ENCODE data around the gene MAZ. TPM values are rescaled to one million over a fixed set of nuclear protein-coding genes. Genes with fewer than 3 reads are reported as not detected.
A peak's percentile ranks its signal among the peaks of the same experiment; 100 is the strongest.

Gene MAZ
- total and polyA plus RNA-seq, 2 of the 13 experiments (the other 11 are each of a cell fraction or from before 2014, with no cell fraction given), result 203 to 277 TPM

DNA sequence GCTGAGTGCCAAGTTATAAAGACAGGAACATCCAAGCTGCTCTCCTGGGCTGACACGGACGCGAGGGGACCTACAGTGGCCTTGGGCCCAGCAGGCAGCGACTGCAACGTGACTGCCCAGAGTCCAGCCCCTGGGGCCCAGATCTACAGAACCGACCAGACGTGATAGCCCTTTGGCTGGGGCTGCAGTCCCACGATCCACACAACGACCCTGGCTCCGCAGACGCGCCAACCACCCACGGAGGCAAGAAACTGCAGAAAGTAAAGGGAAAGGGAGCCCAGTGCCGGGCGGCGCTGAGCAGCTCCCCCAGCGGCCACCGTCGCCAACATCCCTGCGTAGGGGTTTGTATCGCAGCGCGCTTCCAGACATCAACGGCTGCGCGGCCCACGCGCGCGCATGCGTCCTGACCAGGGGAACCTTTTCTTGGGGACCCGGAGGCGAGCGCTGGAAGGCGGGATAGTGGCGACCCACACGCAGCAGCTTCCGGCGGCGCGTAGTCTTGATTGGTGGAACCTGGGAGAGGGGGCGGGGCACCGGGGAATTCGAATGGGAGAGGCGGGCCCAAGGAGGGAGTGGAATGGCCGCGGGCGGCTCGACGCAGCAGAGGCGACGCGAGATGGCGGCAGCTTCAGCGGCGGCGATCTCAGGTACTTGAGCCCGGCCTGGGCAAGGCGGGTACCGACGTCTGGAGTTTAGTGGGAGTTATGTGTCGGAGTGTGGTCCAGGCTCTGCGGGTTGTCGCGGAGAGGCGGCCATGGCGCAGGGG, 16.0 kb upstream of the MAZ start, which contains the start of gene KIF22 (continued):
- TF ChIP-seq HCFC1 (IDR thresholded peaks at IDR 0.05; ENCODE audit: low read depth, low read length), result peak; percentile 70
- TF ChIP-seq ZNF672 (CRISPR knock-in tag; IDR thresholded peaks at IDR 0.05), result no peak
- TF ChIP-seq, protein P1, sequence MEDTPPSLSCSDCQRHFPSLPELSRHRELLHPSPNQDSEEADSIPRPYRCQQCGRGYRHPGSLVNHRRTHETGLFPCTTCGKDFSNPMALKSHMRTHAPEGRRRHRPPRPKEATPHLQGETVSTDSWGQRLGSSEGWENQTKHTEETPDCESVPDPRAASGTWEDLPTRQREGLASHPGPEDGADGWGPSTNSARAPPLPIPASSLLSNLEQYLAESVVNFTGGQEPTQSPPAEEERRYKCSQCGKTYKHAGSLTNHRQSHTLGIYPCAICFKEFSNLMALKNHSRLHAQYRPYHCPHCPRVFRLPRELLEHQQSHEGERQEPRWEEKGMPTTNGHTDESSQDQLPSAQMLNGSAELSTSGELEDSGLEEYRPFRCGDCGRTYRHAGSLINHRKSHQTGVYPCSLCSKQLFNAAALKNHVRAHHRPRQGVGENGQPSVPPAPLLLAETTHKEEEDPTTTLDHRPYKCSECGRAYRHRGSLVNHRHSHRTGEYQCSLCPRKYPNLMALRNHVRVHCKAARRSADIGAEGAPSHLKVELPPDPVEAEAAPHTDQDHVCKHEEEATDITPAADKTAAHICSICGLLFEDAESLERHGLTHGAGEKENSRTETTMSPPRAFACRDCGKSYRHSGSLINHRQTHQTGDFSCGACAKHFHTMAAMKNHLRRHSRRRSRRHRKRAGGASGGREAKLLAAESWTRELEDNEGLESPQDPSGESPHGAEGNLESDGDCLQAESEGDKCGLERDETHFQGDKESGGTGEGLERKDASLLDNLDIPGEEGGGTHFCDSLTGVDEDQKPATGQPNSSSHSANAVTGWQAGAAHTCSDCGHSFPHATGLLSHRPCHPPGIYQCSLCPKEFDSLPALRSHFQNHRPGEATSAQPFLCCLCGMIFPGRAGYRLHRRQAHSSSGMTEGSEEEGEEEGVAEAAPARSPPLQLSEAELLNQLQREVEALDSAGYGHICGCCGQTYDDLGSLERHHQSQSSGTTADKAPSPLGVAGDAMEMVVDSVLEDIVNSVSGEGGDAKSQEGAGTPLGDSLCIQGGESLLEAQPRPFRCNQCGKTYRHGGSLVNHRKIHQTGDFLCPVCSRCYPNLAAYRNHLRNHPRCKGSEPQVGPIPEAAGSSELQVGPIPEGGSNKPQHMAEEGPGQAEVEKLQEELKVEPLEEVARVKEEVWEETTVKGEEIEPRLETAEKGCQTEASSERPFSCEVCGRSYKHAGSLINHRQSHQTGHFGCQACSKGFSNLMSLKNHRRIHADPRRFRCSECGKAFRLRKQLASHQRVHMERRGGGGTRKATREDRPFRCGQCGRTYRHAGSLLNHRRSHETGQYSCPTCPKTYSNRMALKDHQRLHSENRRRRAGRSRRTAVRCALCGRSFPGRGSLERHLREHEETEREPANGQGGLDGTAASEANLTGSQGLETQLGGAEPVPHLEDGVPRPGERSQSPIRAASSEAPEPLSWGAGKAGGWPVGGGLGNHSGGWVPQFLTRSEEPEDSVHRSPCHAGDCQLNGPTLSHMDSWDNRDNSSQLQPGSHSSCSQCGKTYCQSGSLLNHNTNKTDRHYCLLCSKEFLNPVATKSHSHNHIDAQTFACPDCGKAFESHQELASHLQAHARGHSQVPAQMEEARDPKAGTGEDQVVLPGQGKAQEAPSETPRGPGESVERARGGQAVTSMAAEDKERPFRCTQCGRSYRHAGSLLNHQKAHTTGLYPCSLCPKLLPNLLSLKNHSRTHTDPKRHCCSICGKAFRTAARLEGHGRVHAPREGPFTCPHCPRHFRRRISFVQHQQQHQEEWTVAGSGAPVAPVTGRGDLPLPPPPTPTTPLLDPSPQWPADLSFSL (CRISPR knock-in tag; IDR thresholded peaks at IDR 0.05), result no peak
- peak; percentile 64; the same call in 1 of the 2 replicates for TF ChIP-seq ZNF30 (CRISPR knock-in tag; IDR thresholded peaks at IDR 0.05)
- TF ChIP-seq ZNF639 (CRISPR knock-in tag; conservative IDR thresholded peaks at IDR 0.05), result peak; percentile 74
- TF ChIP-seq HOXA5 (CRISPR knock-in tag; IDR thresholded peaks at IDR 0.05), result peak; percentile 93; the same call in 1 of the 2 replicates
- TF ChIP-seq MIER2 (CRISPR knock-in tag; IDR thresholded peaks at IDR 0.05), result peak; percentile 78; the same call in 1 of the 2 replicates
- TF ChIP-seq, protein P2, sequence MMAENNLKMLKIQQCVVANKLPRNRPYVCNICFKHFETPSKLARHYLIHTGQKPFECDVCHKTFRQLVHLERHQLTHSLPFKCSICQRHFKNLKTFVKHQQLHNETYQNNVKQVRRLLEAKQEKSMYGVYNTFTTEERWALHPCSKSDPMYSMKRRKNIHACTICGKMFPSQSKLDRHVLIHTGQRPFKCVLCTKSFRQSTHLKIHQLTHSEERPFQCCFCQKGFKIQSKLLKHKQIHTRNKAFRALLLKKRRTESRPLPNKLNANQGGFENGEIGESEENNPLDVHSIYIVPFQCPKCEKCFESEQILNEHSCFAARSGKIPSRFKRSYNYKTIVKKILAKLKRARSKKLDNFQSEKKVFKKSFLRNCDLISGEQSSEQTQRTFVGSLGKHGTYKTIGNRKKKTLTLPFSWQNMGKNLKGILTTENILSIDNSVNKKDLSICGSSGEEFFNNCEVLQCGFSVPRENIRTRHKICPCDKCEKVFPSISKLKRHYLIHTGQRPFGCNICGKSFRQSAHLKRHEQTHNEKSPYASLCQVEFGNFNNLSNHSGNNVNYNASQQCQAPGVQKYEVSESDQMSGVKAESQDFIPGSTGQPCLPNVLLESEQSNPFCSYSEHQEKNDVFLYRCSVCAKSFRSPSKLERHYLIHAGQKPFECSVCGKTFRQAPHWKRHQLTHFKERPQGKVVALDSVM (CRISPR knock-in tag; IDR thresholded peaks at IDR 0.05), result peak; percentile 83
- peak; percentile 85; the same call in 1 of the 2 replicates for TF ChIP-seq ZFP41 (CRISPR knock-in tag; IDR thresholded peaks at IDR 0.05; ENCODE audit: borderline replicate concordance)
- TF ChIP-seq, protein P3, sequence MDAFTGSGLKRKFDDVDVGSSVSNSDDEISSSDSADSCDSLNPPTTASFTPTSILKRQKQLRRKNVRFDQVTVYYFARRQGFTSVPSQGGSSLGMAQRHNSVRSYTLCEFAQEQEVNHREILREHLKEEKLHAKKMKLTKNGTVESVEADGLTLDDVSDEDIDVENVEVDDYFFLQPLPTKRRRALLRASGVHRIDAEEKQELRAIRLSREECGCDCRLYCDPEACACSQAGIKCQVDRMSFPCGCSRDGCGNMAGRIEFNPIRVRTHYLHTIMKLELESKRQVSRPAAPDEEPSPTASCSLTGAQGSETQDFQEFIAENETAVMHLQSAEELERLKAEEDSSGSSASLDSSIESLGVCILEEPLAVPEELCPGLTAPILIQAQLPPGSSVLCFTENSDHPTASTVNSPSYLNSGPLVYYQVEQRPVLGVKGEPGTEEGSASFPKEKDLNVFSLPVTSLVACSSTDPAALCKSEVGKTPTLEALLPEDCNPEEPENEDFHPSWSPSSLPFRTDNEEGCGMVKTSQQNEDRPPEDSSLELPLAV (CRISPR knock-in tag; conservative IDR thresholded peaks at IDR 0.05; ENCODE audit: low read depth), result no peak
- TF ChIP-seq, protein P4, sequence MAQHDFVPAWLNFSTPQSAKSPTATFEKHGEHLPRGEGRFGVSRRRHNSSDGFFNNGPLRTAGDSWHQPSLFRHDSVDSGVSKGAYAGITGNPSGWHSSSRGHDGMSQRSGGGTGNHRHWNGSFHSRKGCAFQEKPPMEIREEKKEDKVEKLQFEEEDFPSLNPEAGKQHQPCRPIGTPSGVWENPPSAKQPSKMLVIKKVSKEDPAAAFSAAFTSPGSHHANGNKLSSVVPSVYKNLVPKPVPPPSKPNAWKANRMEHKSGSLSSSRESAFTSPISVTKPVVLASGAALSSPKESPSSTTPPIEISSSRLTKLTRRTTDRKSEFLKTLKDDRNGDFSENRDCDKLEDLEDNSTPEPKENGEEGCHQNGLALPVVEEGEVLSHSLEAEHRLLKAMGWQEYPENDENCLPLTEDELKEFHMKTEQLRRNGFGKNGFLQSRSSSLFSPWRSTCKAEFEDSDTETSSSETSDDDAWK (CRISPR knock-in tag; IDR thresholded peaks at IDR 0.05), result no peak
- TF ChIP-seq, protein P5, sequence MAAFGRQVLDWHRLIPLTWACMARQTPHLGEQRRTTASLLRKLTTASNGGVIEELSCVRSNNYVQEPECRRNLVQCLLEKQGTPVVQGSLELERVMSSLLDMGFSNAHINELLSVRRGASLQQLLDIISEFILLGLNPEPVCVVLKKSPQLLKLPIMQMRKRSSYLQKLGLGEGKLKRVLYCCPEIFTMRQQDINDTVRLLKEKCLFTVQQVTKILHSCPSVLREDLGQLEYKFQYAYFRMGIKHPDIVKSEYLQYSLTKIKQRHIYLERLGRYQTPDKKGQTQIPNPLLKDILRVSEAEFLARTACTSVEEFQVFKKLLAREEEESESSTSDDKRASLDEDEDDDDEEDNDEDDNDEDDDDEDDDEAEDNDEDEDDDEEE (CRISPR knock-in tag; IDR thresholded peaks at IDR 0.05), result peak; percentile 29; the same call in 1 of the 2 replicates
- peak; percentile 82; the same call in 1 of the 2 replicates for TF ChIP-seq AHR (CRISPR knock-in tag; IDR thresholded peaks at IDR 0.05)
- peak; percentile 74; the same call in 1 of the 2 replicates for TF ChIP-seq SNAPC2 (CRISPR knock-in tag; IDR thresholded peaks at IDR 0.05)

All from HepG2 (cell line).